IMR-90 (cell line): ENCODE data around the gene PHACTR3. TPM values are rescaled to one million over a fixed set of nuclear protein-coding genes. Genes with fewer than 3 reads are reported as not detected.

Experiments used
- ATAC-seq: fragments of 200-7000 bp; cut with Tn5 transposase; 2 replicates; pipeline ENCODE4 v1.9.1; 2020; ENCODE audit warnings: low read depth, mild to moderate bottlenecking, moderate library complexity
- BruUV-seq: library from RNA; stranded (reverse); fragments of 400-500 nt; replicated peaks from 2 replicates; lab custom pipeline; 2021; lab: Mats Ljungman, UMichigan
- CTCF ChIA-PET: fragments of 300-600 bp; formaldehyde crosslinking; extraction: SDS; loops from one replicate; lab custom pipeline; 2021; ENCODE audit warnings: antibody characterized with exemption; lab: Yijun Ruan, JAX
- POLR2A ChIA-PET: fragments of 300-600 bp; sonication (Branson Sonifier 250); formaldehyde crosslinking; loops from one replicate; lab custom pipeline; 2022; ENCODE audit warnings: antibody characterized with exemption; ENCODE audit not compliant: unreplicated experiment; lab: Charles Lee
- DNase-seq: peaks from one replicate; pipeline ENCODE4 v3.0.0; 2013
- H2AFZ ChIP-seq: replicated peaks from 2 replicates; pipeline ENCODE3; 2013; ENCODE audit warnings: low read length, mild to moderate bottlenecking; ENCODE audit not compliant: poor library complexity
- H2AK5ac ChIP-seq: 2 replicates; pipeline ENCODE4 v1.6.1; 2013; ENCODE audit warnings: low read depth, low read length, inconsistent platforms
- H2AK9ac ChIP-seq: replicated peaks from 2 replicates; pipeline ENCODE3; 2013; ENCODE audit warnings: mild to moderate bottlenecking, low read depth, low read length, moderate library complexity; ENCODE audit not compliant: poor library complexity
- H2BK120ac ChIP-seq: 2 replicates; pipeline ENCODE4 v1.6.1; 2013; ENCODE audit warnings: low read depth, low read length, inconsistent platforms
- H2BK15ac ChIP-seq: 3 replicates; pipeline ENCODE4 v1.6.1; 2013; ENCODE audit warnings: low read depth, low read length, inconsistent platforms
- H2BK20ac ChIP-seq: 2 replicates; pipeline ENCODE4 v1.6.1; 2013; ENCODE audit warnings: low read depth, mild to moderate bottlenecking, inconsistent platforms, low read length, moderate library complexity
- H2BK5ac ChIP-seq: 2 replicates; pipeline ENCODE4 v1.6.1; 2013; ENCODE audit warnings: mild to moderate bottlenecking, low read depth, low read length, inconsistent platforms; ENCODE audit not compliant: poor library complexity, severe bottlenecking
- H3K14ac ChIP-seq: replicated peaks from 2 replicates; pipeline ENCODE4 v1.6.1; 2013; ENCODE audit warnings: low read depth, low read length, inconsistent platforms
- H3K18ac ChIP-seq: 2 replicates; pipeline ENCODE4 v1.6.1; 2013; ENCODE audit warnings: low read depth, low read length, control low read depth
- H3K23ac ChIP-seq: 2 replicates; pipeline ENCODE4 v1.6.1; 2013; ENCODE audit warnings: low read depth, low read length, inconsistent platforms
- H3K27ac ChIP-seq: 2 replicates; pipeline ENCODE4 v1.5.1; 2013; ENCODE audit warnings: mild to moderate bottlenecking, control low read depth, low read length; ENCODE audit not compliant: insufficient read depth
- H3K27me3 ChIP-seq: 2 replicates; pipeline ENCODE4 v1.6.1; 2013; ENCODE audit warnings: low read length; ENCODE audit not compliant: control insufficient read depth, insufficient read depth
- H3K36me3 ChIP-seq: 2 replicates; pipeline ENCODE4 v1.6.1; 2013; ENCODE audit warnings: low read length, mixed read lengths; ENCODE audit not compliant: control insufficient read depth, insufficient read depth
- H3K4ac ChIP-seq: 2 replicates; pipeline ENCODE4 v1.6.1; 2013; ENCODE audit warnings: low read depth, low read length, inconsistent platforms
- H3K4me1 ChIP-seq: 2 replicates; pipeline ENCODE4 v1.6.1; 2013; ENCODE audit warnings: low read length, mixed read lengths; ENCODE audit not compliant: control insufficient read depth, insufficient read depth
- H3K4me2 ChIP-seq: 2 replicates; pipeline ENCODE4 v1.6.1; 2013; ENCODE audit warnings: low read depth, mild to moderate bottlenecking, control low read depth, low read length, moderate library complexity
- H3K4me3 ChIP-seq: 2 replicates; pipeline ENCODE4 v1.5.1; 2013; ENCODE audit warnings: low read depth, mild to moderate bottlenecking, control low read depth, low read length, moderate library complexity; ENCODE audit not compliant: insufficient read depth
- H3K56ac ChIP-seq: 2 replicates; pipeline ENCODE4 v1.6.1; 2013; ENCODE audit warnings: low read length, inconsistent platforms; ENCODE audit not compliant: insufficient read depth; ENCODE audit errors: extremely low read depth
- H3K79me1 ChIP-seq, 2 experiments: 2 replicates each; pipeline ENCODE4 v1.6.1; 2013; ENCODE audit warnings: low read length in 2 of 2, inconsistent platforms in 1 of 2, low read depth in 1 of 2
- H3K9ac ChIP-seq: 2 replicates; pipeline ENCODE4 v1.6.1; 2013; ENCODE audit warnings: low read depth, low read length, control low read depth
- H3K9me1 ChIP-seq: 2 replicates; pipeline ENCODE4 v1.6.1; 2013; ENCODE audit warnings: low read length, inconsistent platforms; ENCODE audit not compliant: insufficient read depth
- H3K9me3 ChIP-seq: 2 replicates; pipeline ENCODE4 v1.6.1; 2013; ENCODE audit warnings: low read length; ENCODE audit not compliant: control insufficient read depth, insufficient read depth
- H4K20me1 ChIP-seq: 2 replicates; pipeline ENCODE4 v1.6.1; 2013; ENCODE audit warnings: low read length, inconsistent platforms; ENCODE audit not compliant: insufficient read depth
- H4K5ac ChIP-seq: 2 replicates; pipeline ENCODE4 v1.6.1; 2013; ENCODE audit warnings: mild to moderate bottlenecking, low read depth, low read length, control low read depth
- H4K8ac ChIP-seq, 2 experiments: 2 replicates each; pipeline ENCODE4 v1.6.1; 2013; ENCODE audit warnings: low read depth in 2 of 2, low read length in 2 of 2, control low read depth in 1 of 2, inconsistent platforms in 1 of 2
- H4K91ac ChIP-seq: 2 replicates; pipeline ENCODE4 v1.6.1; 2013; ENCODE audit warnings: low read depth, low read length, inconsistent platforms; ENCODE audit not compliant: insufficient read depth
- CEBPB ChIP-seq: IDR thresholded peaks from 2 replicates; pipeline ENCODE4 v1.6.1; 2012; ENCODE audit warnings: low read depth, low read length, improper control_type of control experiment
- CTCF ChIP-seq: conservative IDR thresholded peaks from 2 replicates; pipeline ENCODE4 v1.5.1; 2012; ENCODE audit warnings: mild to moderate bottlenecking, low read depth, low read length, improper control_type of control experiment
- ELK1 ChIP-seq: fragments of 150-350 bp; IDR thresholded peaks from 2 replicates; pipeline ENCODE4 v1.6.1; 2016; ENCODE audit warnings: low read depth, mild to moderate bottlenecking, low read length, moderate library complexity, borderline replicate concordance
- FOS ChIP-seq: fragments of 150-350 bp; IDR thresholded peaks from 2 replicates; pipeline ENCODE4 v1.6.1; 2016; ENCODE audit warnings: low read depth, low read length
- MAFK ChIP-seq: IDR thresholded peaks from 2 replicates; pipeline ENCODE4 v1.6.1; 2012; ENCODE audit warnings: low read depth, low read length, improper control_type of control experiment
- MAZ ChIP-seq: IDR thresholded peaks from 2 replicates; pipeline ENCODE4 v1.6.1; 2012; ENCODE audit warnings: low read depth, mild to moderate bottlenecking, low read length, improper control_type of control experiment, moderate library complexity, borderline replicate concordance
- MXI1 ChIP-seq: IDR thresholded peaks from 2 replicates; pipeline ENCODE4 v1.6.1; 2012; ENCODE audit warnings: low read depth, mild to moderate bottlenecking, low read length, moderate library complexity, borderline replicate concordance
- NFE2L2 ChIP-seq: fragments of 150-350 bp; IDR thresholded peaks from 2 replicates; pipeline ENCODE4 v1.6.1; 2016; ENCODE audit warnings: low read depth, mild to moderate bottlenecking, low read length
- POLR2A ChIP-seq: IDR thresholded peaks from 2 replicates; pipeline ENCODE4 v1.6.1; 2012; ENCODE audit warnings: mild to moderate bottlenecking, low read depth, low read length
- RAD21 ChIP-seq: IDR thresholded peaks from 2 replicates; pipeline ENCODE4 v1.6.1; 2012; ENCODE audit warnings: low read length, improper control_type of control experiment
- RFX5 ChIP-seq: IDR thresholded peaks from 2 replicates; pipeline ENCODE4 v1.8.0; 2012; ENCODE audit warnings: low read depth, mild to moderate bottlenecking, low read length, moderate library complexity
- SMC3 ChIP-seq: fragments of 150-350 bp; IDR thresholded peaks from 2 replicates; pipeline ENCODE4 v1.6.1; 2016; ENCODE audit warnings: low read depth, mild to moderate bottlenecking, antibody characterized with exemption, low read length, moderate library complexity
- USF2 ChIP-seq: fragments of 150-350 bp; IDR thresholded peaks from 2 replicates; pipeline ENCODE4 v1.6.1; 2017; ENCODE audit warnings: mild to moderate bottlenecking, antibody characterized with exemption, low read length, low read depth
- WGBS, 2 experiments: methylation state at CpG; one replicate each; pipeline versions ENCODE4 v1.1.5 to v1.1.7; 2013; ENCODE audit warnings: missing lambda C conversion rate in 2 of 2; ENCODE audit not compliant: insufficient read length in 1 of 2; ENCODE audit errors: extremely low coverage in 2 of 2; 5-methylcytosine and 5-hydroxymethylcytosine counted together
- dilution Hi-C: fragments of 300-500 bp; cut with HindIII; formaldehyde crosslinking; loops from one replicate; pipeline ENCODE4 v1.14.3; 2018; ENCODE audit warnings: low sequenced_read_pairs; ENCODE audit not compliant: unreplicated experiment
- in situ Hi-C: fragments of 300-500 bp; cut with MboI; formaldehyde crosslinking; loops from 3 replicates; pipeline ENCODE4 v1.14.3; 2019; ENCODE audit warnings: low sequenced_read_pairs, inconsistent platforms, mixed read lengths
- intact Hi-C: fragments of 100-400 bp; cut with micrococcal nuclease; formaldehyde crosslinking; loops from 2 replicates; pipeline ENCODE4 v1.10.0; 2022
- polyA plus RNA-seq, 3 experiments: library from polyadenylated mRNA; depleted of rRNA; stranded (reverse); fragments of >200 nt; gene quantifications; 2 replicates each; pipeline ENCODE4 v1.2.3, GENCODE V29; 2012; ENCODE audit warnings: low replicate concordance in 1 of 3
- total RNA-seq: library from RNA; depleted of rRNA; stranded (reverse); fragments of >200 nt; gene quantifications from 2 replicates; pipeline ENCODE4 v1.2.3, GENCODE V29; 2012

Gene PHACTR3
- total and polyA plus RNA-seq, 2 of the 4 experiments (the other 2 are of a cell fraction): not detected

GRCh38 chr20:59891581-59891980, 287.2 kb downstream of the PHACTR3 start:
- Histone ChIP-seq H2BK20ac (no peak overlapping the region), H2AK5ac (no peak overlapping the region), H4K5ac (no peak overlapping the region), H3K9me1 (no peaks in the 10 kb centered on the region), H3K56ac (no peak overlapping the region), H2AK9ac (no peak overlapping the region), H2BK15ac (no peak overlapping the region), H3K14ac (no peak overlapping the region), H4K20me1 (no peaks in the 10 kb centered on the region), H3K79me1 (no peaks in the 10 kb centered on the region), H3K4me3 (no peak overlapping the region), H3K4me2 (no peak overlapping the region), H4K8ac (no peak overlapping the region), H2BK120ac (no peak overlapping the region), H3K9me3 (no peaks in the 10 kb centered on the region), H3K23ac (no peak overlapping the region), H3K36me3 (no peaks in the 10 kb centered on the region), H3K27ac (no peak overlapping the region), H3K27me3 (no peaks in the 10 kb centered on the region), H3K4ac (no peak overlapping the region), H3K9ac (no peak overlapping the region), H2BK5ac (no peak overlapping the region), H2AFZ (no peak overlapping the region), H3K18ac (no peak overlapping the region), H3K4me1 (no peaks in the 10 kb centered on the region), H4K91ac (no peak overlapping the region)
- ATAC-seq (no peak), DNase-seq (no peak)
- in situ Hi-C loops: no loop called here
- intact Hi-C loops: no loop called here
- ChIA-PET CTCF (no interaction called here), POLR2A (no interaction called here)
- dilution Hi-C loops: no loop called here
- BruUV-seq: no TSS peak
- no peak for TF ChIP-seq POLR2A
- no peak for TF ChIP-seq MXI1
- no peak for TF ChIP-seq CEBPB
- TF ChIP-seq MAFK: no peak
- no peak for TF ChIP-seq RAD21
- no peak for TF ChIP-seq MAZ
- TF ChIP-seq ELK1: no peak
- no peak for TF ChIP-seq CTCF
- no peak for TF ChIP-seq FOS
- no peak for TF ChIP-seq SMC3
- no peak for TF ChIP-seq USF2
- no peak for TF ChIP-seq NFE2L2
- TF ChIP-seq RFX5: no peak
- no CpG with 5 or more reads among the region's 1 CpG for WGBS, 2 experiments
